HG03442 (cell line): ENCODE data around the gene LCLAT1.
"Not testable (repeated sequence)": the region's sequence is repeated elsewhere in the genome, so short reads cannot be mapped to it uniquely, and the experiment has no call there.

Experiments used
- ATAC-seq: cut with Tn5 transposase; IDR thresholded peaks from one replicate; pipeline ENCODE4 v1.9.1; 2021; ENCODE audit warnings: mild to moderate bottlenecking, moderate library complexity; ENCODE audit not compliant: unreplicated experiment

The LCLAT1 gene

GRCh38 chr2:30484995-30485394, 37.9 kb downstream of the LCLAT1 start:
- ATAC-seq: no peak

- no peak for ATAC-seq
Observed at GRCh38 chr2:30486655-30487054, 39.6 kb downstream of the LCLAT1 start.

GRCh38 chr2:30487603-30488002, 40.6 kb downstream of the LCLAT1 start:
- ATAC-seq: no peak

DNA sequence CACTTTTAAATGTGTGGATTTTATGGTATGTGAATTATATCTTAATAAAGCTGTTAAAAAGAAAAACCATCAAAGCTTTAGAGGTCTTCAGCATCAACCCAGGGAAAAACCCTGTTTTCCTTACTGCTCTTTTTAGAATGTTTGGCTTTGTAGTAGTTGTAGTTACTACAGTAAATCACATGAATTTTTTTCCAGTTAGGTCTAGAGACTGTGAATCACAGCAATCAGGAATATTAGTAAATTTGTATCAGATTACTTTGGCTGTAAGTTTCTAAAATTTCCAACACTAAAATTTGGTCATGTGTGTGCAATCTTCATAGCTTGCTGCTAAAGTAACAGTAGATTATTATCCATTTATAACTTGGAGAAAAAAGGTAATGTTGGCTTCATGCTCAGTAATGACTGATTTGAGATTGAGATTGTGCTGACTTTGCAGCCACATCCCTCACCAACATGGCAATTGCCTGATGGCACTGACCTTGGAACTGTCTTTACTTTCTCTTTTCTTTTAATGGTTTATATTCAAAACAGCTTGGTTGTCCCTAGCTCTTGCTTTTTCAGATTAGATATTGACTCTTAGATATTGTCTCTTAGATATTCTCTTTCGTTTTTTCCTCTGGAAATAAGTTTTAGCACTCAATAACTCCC, 41.1 kb downstream of the LCLAT1 start:
- ATAC-seq: no peak

- no peak for ATAC-seq
Observed at GRCh38 chr2:30491225-30491624, 44.2 kb downstream of the LCLAT1 start.

DNA sequence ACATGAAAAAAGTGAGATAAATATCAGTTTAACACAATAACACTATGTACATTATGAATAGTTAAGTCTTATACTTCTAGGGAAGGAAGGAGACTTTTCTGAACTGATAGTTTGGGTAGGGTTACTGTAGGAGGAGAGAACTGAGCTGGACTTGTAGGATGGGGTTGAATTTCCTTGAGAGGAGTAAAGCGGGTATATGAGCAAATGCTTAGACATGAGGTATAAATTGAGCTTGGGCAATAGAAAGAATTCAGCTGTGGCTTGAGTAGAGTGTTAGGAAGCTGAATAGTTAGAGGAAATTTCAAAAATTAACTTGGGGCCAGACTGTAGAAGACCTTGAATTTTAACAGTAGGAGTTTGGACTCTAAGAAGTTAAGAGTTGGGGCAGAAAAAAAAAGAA, 45.1 kb downstream of the LCLAT1 start:
- no peak for ATAC-seq

DNA sequence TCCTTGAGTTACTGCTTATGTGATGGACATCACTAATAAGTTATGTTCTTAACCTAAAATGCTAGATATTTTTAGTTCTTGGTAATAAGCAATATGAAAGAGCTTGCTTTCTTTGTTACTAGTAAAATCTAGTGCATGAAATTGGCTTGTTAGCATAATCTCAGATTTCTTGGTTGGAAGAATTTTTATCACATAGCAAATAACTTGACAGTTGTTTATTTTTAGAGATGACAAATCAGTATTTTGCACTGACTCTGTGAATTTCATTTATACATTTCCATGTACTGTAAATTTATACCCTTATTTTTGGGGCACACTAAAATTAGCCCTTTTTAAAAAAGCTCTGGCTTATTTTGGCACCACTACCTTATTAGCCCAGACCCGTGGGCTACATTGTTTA, 45.6 kb downstream of the LCLAT1 start:
- no peak for ATAC-seq

GRCh38 chr2:30493440-30493839, 46.4 kb downstream of the LCLAT1 start:
- no peak for ATAC-seq

DNA sequence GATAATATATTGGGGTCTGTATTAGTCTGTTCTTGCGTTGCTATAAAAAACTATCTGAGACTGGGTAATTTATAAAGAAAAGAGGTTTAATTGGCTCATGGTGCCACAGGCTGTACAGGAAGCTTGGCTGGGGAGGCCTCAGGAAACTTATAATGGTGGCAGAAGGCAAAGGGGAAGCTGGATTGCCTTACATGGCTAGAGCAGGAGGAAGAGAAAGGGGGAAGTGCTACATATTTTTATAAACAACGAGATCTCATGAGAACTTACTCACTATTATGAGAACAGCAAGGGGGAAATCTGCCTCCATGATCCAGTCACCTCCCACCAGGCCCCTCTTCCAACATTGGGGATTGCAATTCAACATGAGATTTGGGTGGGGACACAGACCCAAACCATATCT, 48.9 kb downstream of the LCLAT1 start:
- ATAC-seq: not testable (repeated sequence)

- ATAC-seq: no peak
Observed at GRCh38 chr2:30499681-30500080, 52.6 kb downstream of the LCLAT1 start.

DNA sequence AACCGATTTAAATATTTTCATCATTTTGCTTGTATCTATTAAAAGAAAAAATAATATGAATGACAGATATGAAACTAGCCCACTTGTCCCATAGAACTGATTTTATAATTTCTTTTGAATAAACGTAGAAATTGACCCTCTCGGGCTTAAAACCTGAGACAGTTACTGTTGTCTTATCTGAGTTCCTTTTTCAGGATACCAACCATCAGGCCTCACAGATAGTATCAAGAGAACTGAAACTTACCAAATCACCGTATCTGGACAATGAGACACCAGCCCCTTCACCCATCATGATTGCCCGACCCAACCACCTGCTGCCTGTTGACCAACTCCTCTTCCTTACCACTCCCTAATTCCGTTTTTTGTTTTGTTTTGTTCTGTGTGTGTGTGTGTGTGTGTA, 53.7 kb downstream of the LCLAT1 start:
- no peak for ATAC-seq

GRCh38 chr2:30502310-30502709, 55.3 kb downstream of the LCLAT1 start:
- ATAC-seq: no peak

DNA sequence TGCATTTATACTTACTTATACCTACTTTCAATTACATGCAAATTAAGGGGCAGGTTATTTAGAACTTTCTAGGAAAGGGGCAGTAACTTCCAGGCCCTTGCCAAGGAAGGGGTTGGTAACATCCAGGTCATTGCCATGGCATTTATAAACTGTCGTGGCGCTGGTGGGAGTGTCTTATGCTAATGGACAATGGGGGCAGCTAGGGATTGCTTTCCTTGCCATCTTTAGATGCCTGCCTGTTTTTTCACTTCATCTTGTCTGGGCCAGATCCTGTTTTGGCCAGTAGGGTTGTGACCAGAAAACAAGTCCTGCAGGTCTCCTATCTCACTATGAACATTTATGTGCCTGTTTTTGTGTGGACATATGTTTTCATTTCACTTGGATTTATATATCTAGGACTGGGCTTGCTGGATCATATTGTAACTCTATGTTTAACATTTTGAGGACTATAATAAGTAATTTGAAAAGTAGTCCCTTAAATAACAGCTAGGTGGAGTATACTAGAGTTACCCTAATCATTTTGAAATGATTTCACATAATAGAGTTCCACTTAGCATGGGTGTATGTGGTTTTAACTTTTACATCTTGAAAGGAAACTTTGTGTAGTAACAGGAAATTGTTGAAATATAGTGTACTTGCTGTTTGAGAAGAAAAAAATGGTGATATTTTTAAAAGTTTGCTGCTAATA, 56.1 kb downstream of the LCLAT1 start:
- ATAC-seq: no peak

DNA sequence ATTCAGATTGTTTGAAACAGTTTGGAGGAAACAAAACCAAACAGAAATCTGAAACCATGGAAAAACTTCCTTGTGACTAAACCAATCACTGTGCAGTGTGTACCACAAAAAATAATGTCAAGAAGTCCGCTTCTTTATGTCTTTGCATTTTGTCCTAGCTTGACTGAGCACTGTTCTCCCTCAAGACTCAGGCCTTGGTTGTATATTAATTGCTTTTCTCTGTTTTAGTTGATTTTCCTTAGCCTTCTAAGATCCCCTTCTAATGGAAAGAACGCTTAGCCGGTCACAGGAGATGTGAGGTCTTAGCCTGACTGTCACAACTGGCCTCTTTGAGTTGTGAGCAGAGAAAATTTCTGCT, 56.6 kb downstream of the LCLAT1 start:
- ATAC-seq: no peak

- no peak for ATAC-seq
Observed at GRCh38 chr2:30504731-30505130, 57.7 kb downstream of the LCLAT1 start.

DNA sequence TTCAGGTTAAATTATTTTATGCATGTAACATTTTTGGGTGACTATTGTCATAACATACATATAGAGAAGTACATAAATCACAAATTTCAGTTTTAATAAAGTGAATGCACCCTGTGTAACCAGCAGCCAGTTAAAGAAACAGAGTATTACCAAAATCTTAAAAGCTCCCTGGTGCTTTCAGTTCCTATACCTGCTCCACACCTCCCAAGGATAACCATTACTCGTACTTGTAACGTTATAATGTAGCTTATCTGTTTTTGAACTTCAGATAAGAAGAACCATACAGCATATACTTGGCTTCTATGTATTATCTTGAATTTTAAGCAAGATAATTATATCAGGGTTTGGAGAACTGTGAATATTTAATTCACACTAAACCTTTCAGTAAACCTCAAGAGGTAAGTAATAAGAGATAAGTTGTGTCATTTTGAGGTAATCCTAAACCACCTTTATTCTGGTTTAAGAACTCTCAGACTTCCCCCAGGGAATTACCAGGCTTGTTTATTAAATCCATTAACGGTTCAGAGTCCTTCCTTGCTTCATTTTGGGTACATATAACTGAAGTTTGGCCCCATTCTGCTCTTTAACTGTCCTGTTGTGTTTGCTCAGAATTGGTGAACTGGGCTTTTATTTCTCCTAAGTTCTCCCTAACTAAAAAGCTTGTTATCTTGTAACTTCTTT, 58.6 kb downstream of the LCLAT1 start:
- ATAC-seq: no peak

GRCh38 chr2:30507460-30507859, 60.4 kb downstream of the LCLAT1 start:
- not testable (repeated sequence) for ATAC-seq

DNA sequence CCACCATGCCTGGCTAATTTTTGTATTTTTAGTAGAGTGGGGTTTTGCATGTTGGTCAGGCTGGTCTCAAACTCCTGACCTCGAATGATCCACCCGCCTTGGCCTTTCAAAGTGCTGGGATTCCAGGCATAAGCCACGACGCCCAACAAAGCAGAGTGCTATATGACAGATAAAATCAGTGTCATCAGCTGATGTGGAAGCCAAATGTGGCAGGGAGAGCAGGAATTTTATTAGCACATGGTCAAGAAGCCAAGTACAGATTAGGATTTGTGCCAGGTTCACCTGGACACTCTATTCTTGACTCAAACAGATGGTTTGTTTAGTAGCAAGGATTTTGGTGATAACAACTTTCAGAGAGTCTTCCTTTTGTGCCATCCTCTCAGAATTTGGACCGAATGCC, 62.7 kb downstream of the LCLAT1 start:
- no peak for ATAC-seq

GRCh38 chr2:30510409-30510808, 63.4 kb downstream of the LCLAT1 start:
- no peak for ATAC-seq

DNA sequence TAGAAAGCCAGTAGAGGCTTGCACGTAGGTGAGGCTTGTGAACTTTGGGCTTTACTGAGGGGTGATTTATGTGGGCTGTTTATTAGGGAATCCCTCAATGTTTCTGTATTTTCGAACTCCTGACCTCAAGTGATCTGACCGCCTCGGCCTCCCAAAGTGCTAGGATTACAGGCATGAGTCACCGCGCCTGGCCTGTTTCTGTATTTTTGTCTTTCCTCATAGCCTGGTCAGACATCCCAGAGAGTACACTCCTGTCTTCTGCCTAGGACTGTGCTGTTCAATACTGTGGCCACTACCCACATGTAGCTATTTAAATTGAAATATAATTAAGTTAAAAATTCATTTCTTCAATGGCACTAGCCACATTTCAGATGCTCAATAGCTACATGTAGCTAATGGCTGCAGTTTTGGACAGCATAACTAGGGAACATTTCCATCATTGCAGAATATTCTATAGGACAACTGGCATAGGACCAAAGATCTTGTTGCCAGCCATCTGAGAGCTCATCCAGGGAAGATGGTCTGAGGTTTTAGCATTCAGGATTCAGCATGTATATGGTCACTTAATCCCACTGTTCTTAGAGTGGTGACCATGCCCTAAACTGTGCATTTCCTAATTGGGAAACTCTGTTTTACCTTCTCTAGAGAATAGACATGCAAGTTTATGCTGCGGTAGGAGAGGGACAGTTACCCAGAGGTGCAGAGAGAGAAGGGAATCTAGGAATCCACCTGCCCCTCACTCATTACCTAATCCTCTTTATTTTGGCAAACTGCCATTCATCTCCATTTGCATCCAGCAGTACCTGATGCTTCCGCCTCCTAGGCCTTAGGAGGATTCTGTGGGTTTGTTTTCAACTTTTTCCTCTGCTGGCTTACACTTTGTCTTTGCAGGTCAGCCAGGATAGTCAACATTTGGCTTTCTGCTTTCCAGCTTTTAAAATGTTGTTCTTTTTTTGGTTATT, 64.4 kb downstream of the LCLAT1 start:
- ATAC-seq: no peak

- ATAC-seq: no peak
Observed at GRCh38 chr2:30512243-30512886, 65.3 kb downstream of the LCLAT1 start.
